Urinary bladder (tissue), 4 donors: ENCODE measurements around the gene EIF4E3. TPM values are rescaled to one million over a fixed set of nuclear protein-coding genes. Genes with fewer than 3 reads are reported as not detected.

Source experiments
- DNase-seq: peaks from one replicate; pipeline ENCODE4 v3.0.0-alpha.2; 2015; ENCODE audit errors: extremely low spot score
- H3K27ac ChIP-seq: one replicate; pipeline ENCODE4 v1.5.1; 2013; ENCODE audit warnings: low read depth, mild to moderate bottlenecking, moderate library complexity
- H3K36me3 ChIP-seq: one replicate; pipeline ENCODE4 v1.6.1; 2013; ENCODE audit warnings: mild to moderate bottlenecking, moderate library complexity; ENCODE audit not compliant: insufficient read depth
- H3K4me1 ChIP-seq: one replicate; pipeline ENCODE4 v1.6.1; 2013; ENCODE audit warnings: mild to moderate bottlenecking, moderate library complexity; ENCODE audit not compliant: insufficient read depth
- H3K4me3 ChIP-seq: one replicate; pipeline ENCODE4 v1.5.1; 2013; ENCODE audit warnings: low read depth, low read length
- WGBS: extraction: QIAGEN DNeasy Blood & Tissue Kit; methylation state at CpG from one replicate; pipeline ENCODE4 v1.1.7; 2013; 5-methylcytosine and 5-hydroxymethylcytosine counted together
- polyA plus RNA-seq: library from polyadenylated mRNA; stranded (reverse); fragments of 200-250 nt; gene quantifications from one replicate; pipeline ENCODE4 v1.2.3, GENCODE V29; 2013
- total RNA-seq: library from RNA; depleted of rRNA; stranded (reverse); fragments of >200 nt; gene quantifications from one replicate; pipeline ENCODE4 v1.2.3, GENCODE V29; 2014
- donor health status: healthy with polysubstance abuse.
- donor health status: healthy.

Gene EIF4E3
- total and polyA plus RNA-seq, 2 donors: 16.0 to 22.8 TPM

GRCh38 chr3:71636482-71636881 is 88.7 kb downstream of the EIF4E3 start:
- 89% methylated on average over 10 of the region's 10 CpGs for WGBS
- no peak for DNase-seq
- H3K27ac ChIP-seq: no peak overlapping the region
- no peak overlapping the region for H3K4me3 ChIP-seq
- H3K36me3 ChIP-seq: no peaks in the 10 kb centered on the region
- H3K4me1 ChIP-seq: no peaks in the 10 kb centered on the region

GRCh38 chr3:71636001-71636400 is 89.2 kb downstream of the EIF4E3 start:
- Histone ChIP-seq H3K4me1 (no peaks in the 10 kb centered on the region), H3K27ac (no peak overlapping the region), H3K4me3 (no peak overlapping the region), H3K36me3 (no peaks in the 10 kb centered on the region)
- WGBS: 87% methylated on average over 9 of the region's 9 CpGs
- no peak for DNase-seq

- H3K27ac ChIP-seq: no peak overlapping the region
- H3K4me1 ChIP-seq: no peaks in the 10 kb centered on the region
- no peak overlapping the region for H3K4me3 ChIP-seq
- DNase-seq: no peak
- no peaks in the 10 kb centered on the region for H3K36me3 ChIP-seq
Observed at GRCh38 chr3:71634671-71635070, 90.5 kb downstream of the EIF4E3 start.

- no peak for DNase-seq
- Histone ChIP-seq H3K4me3 (no peak overlapping the region), H3K36me3 (no peaks in the 10 kb centered on the region), H3K4me1 (no peaks in the 10 kb centered on the region), H3K27ac (no peak overlapping the region)
- WGBS: 47% methylated on average over 2 of the region's 2 CpGs
Observed at GRCh38 chr3:71629711-71630110, 95.5 kb downstream of the EIF4E3 start.

GRCh38 chr3:71629289-71629688 is 95.9 kb downstream of the EIF4E3 start:
- Histone ChIP-seq H3K4me3 (no peak overlapping the region), H3K36me3 (no peaks in the 10 kb centered on the region), H3K4me1 (no peaks in the 10 kb centered on the region), H3K27ac (no peak overlapping the region)
- DNase-seq: no peak
- WGBS: 46% methylated on average over 8 of the region's 8 CpGs

GRCh38 chr3:71628522-71628921 is 96.7 kb downstream of the EIF4E3 start:
- H3K4me1 ChIP-seq: no peaks in the 10 kb centered on the region
- no peaks in the 10 kb centered on the region for H3K36me3 ChIP-seq
- H3K4me3 ChIP-seq: no peak overlapping the region
- DNase-seq: no peak
- H3K27ac ChIP-seq: no peak overlapping the region
- 63% methylated on average over 6 of the region's 6 CpGs for WGBS

- H3K27ac ChIP-seq: no peak overlapping the region
- H3K36me3 ChIP-seq: no peaks in the 10 kb centered on the region
- no peak overlapping the region for H3K4me3 ChIP-seq
- H3K4me1 ChIP-seq: no peaks in the 10 kb centered on the region
- no peak for DNase-seq
Observed at GRCh38 chr3:71625676-71626075, 99.5 kb downstream of the EIF4E3 start.

Other genes starting within 250 kb of the EIF4E3 start
- 176 TPM for gene FOXP1, start 141.7 kb downstream of the EIF4E3 start, total RNA-seq
- gene FOXP1, start 141.7 kb downstream of the EIF4E3 start, polyA plus RNA-seq: 27.4 TPM
- gene GPR27, start 28.5 kb upstream of the EIF4E3 start, total RNA-seq: 2.7 TPM
- 3.3 TPM for gene GPR27, start 28.5 kb upstream of the EIF4E3 start, polyA plus RNA-seq
- 0.74 TPM for gene PROK2, start 59.7 kb upstream of the EIF4E3 start, total RNA-seq
- 0.15 TPM for gene PROK2, start 59.7 kb upstream of the EIF4E3 start, polyA plus RNA-seq